OCI-LY3 (cell line): ENCODE data around the gene PALD1.
A peak's percentile ranks its signal among the peaks of the same experiment; 100 is the strongest.

ENCODE experiments used
- H2AFZ ChIP-seq: fragments of 200-600, 300-600 bp; shearing (Covaris generic); 2 replicates; pipeline ENCODE4 v1.6.0; 2014; ENCODE audit warnings: antibody characterized with exemption, low read depth, low read length
- H3K27ac ChIP-seq: fragments of 200-600, 300-600 bp; sonication (generic); 2 replicates; pipeline ENCODE4 v1.5.1; 2014; ENCODE audit warnings: mild to moderate bottlenecking, low read length, moderate library complexity, mixed read lengths
- H3K27me3 ChIP-seq: fragments of 200-600, 300-600 bp; sonication (generic); 2 replicates; pipeline ENCODE4 v1.6.1; 2014; ENCODE audit warnings: low read depth, low read length, mixed read lengths
- H3K36me3 ChIP-seq: fragments of 200-600, 300-600 bp; sonication (generic); replicated peaks from 2 replicates; pipeline ENCODE3; 2014; ENCODE audit warnings: low read depth, low read length, mixed read lengths
- H3K4me1 ChIP-seq: fragments of 300-600, 200-600 bp; sonication (generic); 2 replicates; pipeline ENCODE4 v1.6.1; 2014; ENCODE audit warnings: low read length, mixed read lengths
- H3K4me2 ChIP-seq: fragments of 200-600, 300-600 bp; sonication (generic); 2 replicates; pipeline ENCODE4 v1.6.1; 2014; ENCODE audit warnings: low read length, mixed read lengths
- H3K4me3 ChIP-seq: fragments of 300-600, 200-600 bp; sonication (generic); 2 replicates; pipeline ENCODE4 v1.5.1; 2014; ENCODE audit warnings: antibody characterized with exemption, mild to moderate bottlenecking, low read length, moderate library complexity
- H3K79me2 ChIP-seq: fragments of 300-600, 200-600 bp; shearing (Covaris generic); 2 replicates; pipeline ENCODE4 v1.6.1; 2014; ENCODE audit warnings: mild to moderate bottlenecking, low read length, mixed read lengths
- H3K9ac ChIP-seq: fragments of 300-600, 200-600 bp; shearing (Covaris generic); 2 replicates; pipeline ENCODE4 v1.6.0; 2014; ENCODE audit warnings: mild to moderate bottlenecking, low read length, moderate library complexity
- H3K9me3 ChIP-seq: fragments of 200-600, 300-600 bp; shearing (Covaris generic); 2 replicates; pipeline ENCODE4 v1.6.1; 2014; ENCODE audit warnings: low read length, mixed read lengths; ENCODE audit not compliant: insufficient read depth
- H4K20me1 ChIP-seq: fragments of 200-600, 300-600 bp; sonication (generic); 2 replicates; pipeline ENCODE4 v1.6.1; 2016; ENCODE audit warnings: low read length, mixed read lengths; ENCODE audit not compliant: insufficient read depth
- EZH2phosphoT487 ChIP-seq: fragments of 200-600 bp; shearing (Covaris generic); IDR thresholded peaks from 2 replicates; pipeline ENCODE4 v1.6.1; 2018; ENCODE audit warnings: antibody characterized with exemption, mixed run types, low read depth
- TF ChIP-seq, protein P1 (sequence below): fragments of 200-600, 300-600 bp; sonication (generic); IDR thresholded peaks from 2 replicates; pipeline ENCODE4 v1.5.1; 2014; ENCODE audit warnings: antibody characterized with exemption, low read length, low read depth

PALD1 gene

DNA sequence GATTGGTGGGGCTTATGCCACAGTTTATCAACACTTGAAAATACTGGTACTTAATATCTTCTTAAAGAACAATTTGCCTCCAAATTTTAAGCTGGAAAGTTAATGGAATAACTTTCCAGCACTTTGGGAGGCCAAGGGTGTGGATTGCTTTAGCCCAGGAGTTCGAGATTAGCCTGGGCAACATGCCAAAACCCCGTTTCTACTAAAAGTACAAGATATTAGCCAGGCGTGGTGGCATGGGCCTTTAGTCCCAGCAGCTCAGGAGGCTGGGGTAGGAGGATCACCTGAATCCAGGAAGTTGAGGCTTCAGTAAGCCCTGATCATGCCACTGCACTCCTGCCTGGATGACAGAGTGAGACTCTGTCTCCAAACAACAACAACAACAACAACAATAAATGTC lies 68.0 kb downstream of the PALD1 start:
- Histone ChIP-seq H3K27ac (no peak overlapping the region), H3K9me3 (no peaks in the 10 kb centered on the region), H2AFZ (no peak overlapping the region), H3K27me3 (no peaks in the 10 kb centered on the region), H3K4me3 (no peak overlapping the region), H3K9ac (no peak overlapping the region), H4K20me1 (no peaks in the 10 kb centered on the region), H3K4me1 (peaks cover 10% of the 10 kb centered on the region; the same call in 1 of the 2 replicates), H3K79me2 (no peaks in the 10 kb centered on the region), H3K36me3 (peaks cover 3% of the 10 kb centered on the region), H3K4me2 (no peak overlapping the region)
- TF ChIP-seq, protein P1, sequence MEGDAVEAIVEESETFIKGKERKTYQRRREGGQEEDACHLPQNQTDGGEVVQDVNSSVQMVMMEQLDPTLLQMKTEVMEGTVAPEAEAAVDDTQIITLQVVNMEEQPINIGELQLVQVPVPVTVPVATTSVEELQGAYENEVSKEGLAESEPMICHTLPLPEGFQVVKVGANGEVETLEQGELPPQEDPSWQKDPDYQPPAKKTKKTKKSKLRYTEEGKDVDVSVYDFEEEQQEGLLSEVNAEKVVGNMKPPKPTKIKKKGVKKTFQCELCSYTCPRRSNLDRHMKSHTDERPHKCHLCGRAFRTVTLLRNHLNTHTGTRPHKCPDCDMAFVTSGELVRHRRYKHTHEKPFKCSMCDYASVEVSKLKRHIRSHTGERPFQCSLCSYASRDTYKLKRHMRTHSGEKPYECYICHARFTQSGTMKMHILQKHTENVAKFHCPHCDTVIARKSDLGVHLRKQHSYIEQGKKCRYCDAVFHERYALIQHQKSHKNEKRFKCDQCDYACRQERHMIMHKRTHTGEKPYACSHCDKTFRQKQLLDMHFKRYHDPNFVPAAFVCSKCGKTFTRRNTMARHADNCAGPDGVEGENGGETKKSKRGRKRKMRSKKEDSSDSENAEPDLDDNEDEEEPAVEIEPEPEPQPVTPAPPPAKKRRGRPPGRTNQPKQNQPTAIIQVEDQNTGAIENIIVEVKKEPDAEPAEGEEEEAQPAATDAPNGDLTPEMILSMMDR = no peak
- TF ChIP-seq EZH2phosphoT487 = no peak

- no peaks in the 10 kb centered on the region for H4K20me1 ChIP-seq
- peaks cover 2% of the 10 kb centered on the region for H3K36me3 ChIP-seq
- no peak overlapping the region for H2AFZ ChIP-seq
- no peaks in the 10 kb centered on the region for H3K9me3 ChIP-seq
- no peak overlapping the region for H3K4me3 ChIP-seq
- H3K27ac ChIP-seq = no peak overlapping the region
- H3K27me3 ChIP-seq = no peaks in the 10 kb centered on the region
- H3K9ac ChIP-seq = no peak overlapping the region
- H3K79me2 ChIP-seq = no peaks in the 10 kb centered on the region
- no peak overlapping the region for H3K4me2 ChIP-seq
- peaks cover 4% of the 10 kb centered on the region; the same call in 1 of the 2 replicates for H3K4me1 ChIP-seq
- TF ChIP-seq EZH2phosphoT487 = no peak
- TF ChIP-seq, protein P1 = no peak
These were observed 70.9 kb downstream of the PALD1 start for GRCh38 chr10:70549351-70549961.

GRCh38 chr10:70549962-70550458 lies 71.4 kb downstream of the PALD1 start:
- H3K4me1 ChIP-seq = no peaks in the 10 kb centered on the region
- no peaks in the 10 kb centered on the region for H3K27me3 ChIP-seq
- H4K20me1 ChIP-seq = no peaks in the 10 kb centered on the region
- H3K9me3 ChIP-seq = no peaks in the 10 kb centered on the region
- no peak overlapping the region for H3K9ac ChIP-seq
- no peak overlapping the region for H3K27ac ChIP-seq
- no peak overlapping the region for H3K4me3 ChIP-seq
- H3K36me3 ChIP-seq = peaks cover 2% of the 10 kb centered on the region
- TF ChIP-seq, protein P1 = peak; percentile 65
- TF ChIP-seq EZH2phosphoT487 = no peak
- H2AFZ ChIP-seq = no peak overlapping the region
- H3K4me2 ChIP-seq = no peak overlapping the region
- no peaks in the 10 kb centered on the region for H3K79me2 ChIP-seq

DNA sequence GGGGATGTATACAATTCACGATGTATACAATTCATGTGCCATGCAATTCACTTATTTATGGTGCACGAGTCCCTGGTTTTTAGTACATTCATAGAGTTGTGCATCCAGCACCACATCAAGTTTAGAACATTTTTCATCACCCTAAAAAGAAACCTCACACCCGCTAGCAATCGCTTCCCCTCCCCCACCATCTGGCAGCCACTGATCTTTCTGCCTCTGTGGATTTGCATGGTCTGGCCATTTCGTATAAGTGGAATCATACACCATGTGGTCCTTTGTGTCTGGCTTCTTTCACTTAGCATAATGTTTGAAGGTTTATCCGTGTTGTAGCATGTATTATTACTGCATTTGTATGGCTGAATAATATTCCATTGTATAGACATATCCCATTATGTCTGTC lies 71.9 kb downstream of the PALD1 start:
- H3K9me3 ChIP-seq = no peaks in the 10 kb centered on the region
- no peak overlapping the region for H3K27ac ChIP-seq
- no peak overlapping the region for H3K9ac ChIP-seq
- no peaks in the 10 kb centered on the region for H3K4me1 ChIP-seq
- no peaks in the 10 kb centered on the region for H3K27me3 ChIP-seq
- H4K20me1 ChIP-seq = no peaks in the 10 kb centered on the region
- H3K4me2 ChIP-seq = no peak overlapping the region
- peaks cover 2% of the 10 kb centered on the region for H3K36me3 ChIP-seq
- TF ChIP-seq, protein P1 = no peak
- no peak for TF ChIP-seq EZH2phosphoT487
- no peaks in the 10 kb centered on the region for H3K79me2 ChIP-seq
- no peak overlapping the region for H2AFZ ChIP-seq
- H3K4me3 ChIP-seq = no peak overlapping the region
